ENCODE results near the gene MMP12. TPM values are rescaled to one million over a fixed set of nuclear protein-coding genes. Genes with fewer than 3 reads are reported as not detected.

Gene MMP12
- total and polyA plus RNA-seq, 4 experiments from 2014 or later: not detected

DNA sequence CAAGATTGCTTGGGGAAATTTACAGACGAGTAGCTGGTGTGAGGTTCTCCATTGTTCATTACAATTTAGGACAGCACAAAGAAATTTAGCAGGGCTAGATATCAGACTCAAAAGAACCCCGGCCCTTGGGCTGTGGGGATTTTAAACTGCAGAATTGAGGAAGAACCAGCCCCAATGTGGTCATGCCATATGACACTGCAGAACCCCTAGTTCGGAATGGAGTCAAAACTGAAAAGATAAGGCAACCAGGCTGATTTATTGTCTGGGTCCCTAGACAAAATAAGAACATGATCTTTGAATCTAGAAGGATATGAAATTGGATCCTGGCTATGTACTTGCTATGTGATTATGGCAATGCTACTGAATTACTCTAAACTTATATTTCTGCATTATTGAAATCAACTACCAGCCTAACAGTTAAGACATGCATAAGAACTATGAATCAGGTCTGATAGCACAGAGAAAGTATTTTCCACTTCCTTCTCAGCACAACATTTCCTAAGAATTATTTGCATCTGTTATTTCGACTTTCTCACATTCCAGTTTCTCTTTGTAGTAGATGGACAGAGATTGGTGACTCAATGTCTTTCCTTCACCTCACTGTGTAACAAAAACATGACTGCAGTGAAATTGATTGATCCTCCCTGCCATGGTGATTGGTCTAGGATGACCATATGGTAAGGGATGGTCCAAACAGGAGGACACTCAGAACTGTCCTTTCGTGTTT is 44.6 kb downstream of the MMP12 start:
- H3K4me3 ChIP-seq (ENCODE audit: low read length in 2 of 2): no peak overlapping the region
- intact Hi-C loops (cut with micrococcal nuclease): no loop called here
- Mint-ChIP-seq H3K4me1 (peaks cover 0 to 5% (median 5%) of the 10 kb centered on the region in 4 donors), H3K9me3 (peaks cover 0 to 4% (median 0%) of the 10 kb centered on the region in 8 donors), H3K27me3 (peaks cover 22 to 23% of the 10 kb centered on the region in 2 donors), H3K4me3 (no peak overlapping the region), H3K36me3 (no peaks in the 10 kb centered on the region), H3K27ac (no peak overlapping the region)
- ChIA-PET CTCF (ENCODE audit: partially characterized antibody) (no interaction called here), POLR2A (ENCODE audit: partially characterized antibody) (no interaction called here)
- no peak overlapping the region for H3K27ac ChIP-seq (ENCODE audit: low read depth, low read length)
- H3K27me3 ChIP-seq (ENCODE audit: insufficient read depth, low read length): no peaks in the 10 kb centered on the region
- no peak for DNase-seq
- H3K9me3 ChIP-seq (ENCODE audit: control insufficient read depth in 1 of 2, low read length in 2 of 2): no peaks in the 10 kb centered on the region
- H3K36me3 ChIP-seq (ENCODE audit: insufficient read depth, low read length): no peaks in the 10 kb centered on the region
- H3K4me1 ChIP-seq (ENCODE audit: insufficient read depth, low read length): no peaks in the 10 kb centered on the region

DNA sequence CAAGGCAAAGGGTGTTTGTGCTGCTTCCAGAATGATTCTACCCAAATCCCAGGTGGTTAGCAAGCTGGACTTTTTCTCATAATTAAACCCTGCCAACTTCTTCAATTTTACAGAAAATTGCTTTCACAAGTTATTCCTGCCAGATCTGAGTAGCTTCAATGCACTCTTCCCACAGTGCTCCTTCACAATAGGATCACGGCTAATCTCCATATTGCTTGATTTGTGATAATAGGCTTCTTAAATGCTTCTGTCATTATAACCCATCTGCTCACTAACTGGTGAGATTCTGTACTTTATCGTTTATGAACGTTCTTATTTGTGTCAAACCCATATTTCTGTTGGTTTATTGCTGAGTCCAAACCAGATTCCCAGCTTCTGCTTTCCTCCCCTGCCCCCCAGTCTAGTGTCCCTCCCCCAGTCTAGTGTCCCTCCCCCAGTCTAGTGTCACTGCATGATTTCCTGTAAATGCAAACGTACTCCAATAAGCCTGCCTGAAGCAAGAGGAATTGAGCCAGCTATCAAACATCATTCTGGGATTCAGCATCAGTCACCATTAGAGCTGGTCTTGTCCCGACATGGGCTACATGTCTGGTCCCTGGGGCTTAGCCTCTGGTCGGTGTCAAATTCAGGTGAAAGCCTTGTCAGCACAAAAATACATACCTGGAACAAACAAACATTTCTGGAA is 45.3 kb downstream of the MMP12 start:
- intact Hi-C loops (cut with micrococcal nuclease): no loop called here
- no peaks in the 10 kb centered on the region for H3K36me3 Mint-ChIP-seq
- CTCF ChIA-PET (ENCODE audit: partially characterized antibody): no interaction called here

GRCh38 chr11:102824556-102824955 is 50.2 kb downstream of the MMP12 start:
- no peaks in the 10 kb centered on the region for H3K36me3 ChIP-seq (ENCODE audit: insufficient read depth, low read length)
- CTCF ChIA-PET (ENCODE audit: partially characterized antibody): no interaction called here
- DNase-seq: no peak
- POLR2A ChIA-PET (ENCODE audit: partially characterized antibody): no interaction called here
- H3K27me3 ChIP-seq (ENCODE audit: insufficient read depth, low read length): no peaks in the 10 kb centered on the region
- Mint-ChIP-seq H3K27me3 (peaks cover 6 to 9% of the 10 kb centered on the region in 2 donors), H3K27ac (no peak overlapping the region), H3K4me1 (no peaks in the 10 kb centered on the region), H3K36me3 (no peaks in the 10 kb centered on the region), H3K9me3 (peaks cover 0 to 6% (median 0%) of the 10 kb centered on the region in 8 donors), H3K4me3 (no peak overlapping the region)
- intact Hi-C loops (cut with micrococcal nuclease): no loop called here
- H3K9me3 ChIP-seq (ENCODE audit: control insufficient read depth in 1 of 2, low read length in 2 of 2): no peaks in the 10 kb centered on the region
- no peak overlapping the region for H3K4me3 ChIP-seq (ENCODE audit: low read length in 2 of 2)
- H3K27ac ChIP-seq (ENCODE audit: low read depth, low read length): no peak overlapping the region
- no peaks in the 10 kb centered on the region for H3K4me1 ChIP-seq (ENCODE audit: insufficient read depth, low read length)

More for the DNA sequence above, 45.3 kb downstream of the MMP12 start:
- Histone ChIP-seq H3K4me3 (ENCODE audit: low read length in 2 of 2) (no peak overlapping the region), H3K9me3 (ENCODE audit: control insufficient read depth in 1 of 2, low read length in 2 of 2) (no peaks in the 10 kb centered on the region), H3K4me1 (ENCODE audit: insufficient read depth, low read length) (no peaks in the 10 kb centered on the region), H3K27me3 (ENCODE audit: insufficient read depth, low read length) (no peaks in the 10 kb centered on the region), H3K27ac (ENCODE audit: low read depth, low read length) (no peak overlapping the region), H3K36me3 (ENCODE audit: insufficient read depth, low read length) (no peaks in the 10 kb centered on the region)
- DNase-seq: no peak
- Mint-ChIP-seq H3K27me3 (peaks cover 19 to 22% of the 10 kb centered on the region in 2 donors), H3K4me1 (peaks cover 0 to 5% (median 5%) of the 10 kb centered on the region in 4 donors), H3K27ac (no peak overlapping the region), H3K4me3 (no peak overlapping the region), H3K9me3 (peaks cover 0 to 6% (median 0%) of the 10 kb centered on the region in 8 donors)
- POLR2A ChIA-PET (ENCODE audit: partially characterized antibody): no interaction called here

DNA sequence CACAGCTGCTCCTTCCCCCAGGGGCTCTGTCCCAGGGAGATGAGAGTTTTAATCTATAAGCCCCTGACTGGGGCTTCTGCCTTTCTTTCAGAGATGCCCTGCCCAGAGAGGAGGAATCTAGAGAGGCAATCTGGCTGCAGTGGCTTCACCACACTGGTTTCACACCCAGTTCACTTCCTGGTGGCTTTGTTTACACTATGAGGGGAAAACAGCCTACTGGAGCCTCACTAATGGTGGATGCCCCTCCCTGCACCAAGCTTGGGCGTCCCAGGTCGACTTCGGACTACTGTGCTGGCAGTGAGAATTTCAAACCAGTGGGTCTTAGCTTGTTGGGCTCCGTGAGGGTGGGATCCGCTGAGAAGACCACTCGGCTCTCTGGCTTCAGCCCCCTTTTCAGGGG is 55.3 kb downstream of the MMP12 start:
- Mint-ChIP-seq H3K4me1 (no peaks in the 10 kb centered on the region), H3K27ac (no peak overlapping the region), H3K27me3 (peaks cover 2 to 8% of the 10 kb centered on the region in 2 donors), H3K9me3 (peaks cover 6 to 21% (median 16%) of the 10 kb centered on the region in 8 donors), H3K4me3 (no peak overlapping the region), H3K36me3 (no peaks in the 10 kb centered on the region)
- Histone ChIP-seq H3K27me3 (ENCODE audit: insufficient read depth, low read length) (no peaks in the 10 kb centered on the region), H3K4me3 (ENCODE audit: low read length in 2 of 2) (no peak overlapping the region), H3K4me1 (ENCODE audit: insufficient read depth, low read length) (no peaks in the 10 kb centered on the region), H3K27ac (ENCODE audit: low read depth, low read length) (no peak overlapping the region), H3K36me3 (ENCODE audit: insufficient read depth, low read length) (no peaks in the 10 kb centered on the region), H3K9me3 (ENCODE audit: control insufficient read depth in 1 of 2, low read length in 2 of 2) (no peaks in the 10 kb centered on the region)
- ChIA-PET POLR2A (ENCODE audit: partially characterized antibody) (no interaction called here), CTCF (ENCODE audit: partially characterized antibody) (no interaction called here)
- intact Hi-C loops (cut with micrococcal nuclease): no loop called here
- no peak for DNase-seq

- POLR2A ChIA-PET (ENCODE audit: partially characterized antibody): no interaction called here
- intact Hi-C loops (cut with micrococcal nuclease): no loop called here
- Mint-ChIP-seq H3K27ac (no peak overlapping the region), H3K36me3 (no peaks in the 10 kb centered on the region), H3K9me3 (peaks cover 6 to 21% (median 15%) of the 10 kb centered on the region in 8 donors), H3K4me1 (no peaks in the 10 kb centered on the region), H3K4me3 (no peak overlapping the region), H3K27me3 (peaks cover 0 to 6% of the 10 kb centered on the region in 2 donors)
- Histone ChIP-seq H3K27me3 (ENCODE audit: insufficient read depth, low read length) (no peaks in the 10 kb centered on the region), H3K9me3 (ENCODE audit: control insufficient read depth in 1 of 2, low read length in 2 of 2) (no peaks in the 10 kb centered on the region), H3K27ac (ENCODE audit: low read depth, low read length) (no peak overlapping the region), H3K4me1 (ENCODE audit: insufficient read depth, low read length) (no peaks in the 10 kb centered on the region), H3K4me3 (ENCODE audit: low read length in 2 of 2) (no peak overlapping the region), H3K36me3 (ENCODE audit: insufficient read depth, low read length) (no peaks in the 10 kb centered on the region)
- CTCF ChIA-PET (ENCODE audit: partially characterized antibody): no interaction called here
- DNase-seq: no peak
Observed at GRCh38 chr11:102813484-102813883, 61.3 kb downstream of the MMP12 start.

Other genes with a start within 250 kb of the MMP12 start
- gene MMP20, start 249.7 kb downstream of the MMP12 start, total RNA-seq: not detected
- gene MMP20, start 249.7 kb downstream of the MMP12 start, polyA plus RNA-seq: not detected
- gene MMP27, start 169.2 kb downstream of the MMP12 start, total RNA-seq: not detected
- not detected for gene MMP27, start 169.2 kb downstream of the MMP12 start, polyA plus RNA-seq
- not detected for gene MMP8, start 150.0 kb downstream of the MMP12 start, total RNA-seq
- not detected for gene MMP8, start 150.0 kb downstream of the MMP12 start, polyA plus RNA-seq
- gene MMP10, start 94.4 kb downstream of the MMP12 start, total RNA-seq: not detected
- not detected for gene MMP10, start 94.4 kb downstream of the MMP12 start, polyA plus RNA-seq
- gene MMP1, start 76.8 kb downstream of the MMP12 start, total RNA-seq: not detected
- not detected for gene MMP1, start 76.8 kb downstream of the MMP12 start, polyA plus RNA-seq
- not detected for gene MMP3, start 31.4 kb downstream of the MMP12 start, total RNA-seq
- gene MMP3, start 31.4 kb downstream of the MMP12 start, polyA plus RNA-seq: not detected
- not detected for gene MMP13, start 80.8 kb upstream of the MMP12 start, total RNA-seq
- not detected for gene MMP13, start 80.8 kb upstream of the MMP12 start, polyA plus RNA-seq
- gene DCUN1D5, start 217.2 kb upstream of the MMP12 start, total RNA-seq: 10 to 100 TPM; 14.4 TPM
- 10 to 100 TPM; 21.9 to 28.1 TPM for gene DCUN1D5, start 217.2 kb upstream of the MMP12 start, polyA plus RNA-seq
- 1 to 10 TPM; 3.9 to 4.2 TPM for gene DYNC2H1, start 234.4 kb upstream of the MMP12 start, total RNA-seq
- gene DYNC2H1, start 234.4 kb upstream of the MMP12 start, polyA plus RNA-seq: 1 to 10 TPM in 1 of 2 donors, under 1 TPM in 1; 0.58 to 1.1 TPM